Prostate gland (tissue), 2 donors: ENCODE results near the gene ZBTB4. TPM values are rescaled to one million over a fixed set of nuclear protein-coding genes. Genes with fewer than 3 reads are reported as not detected.

Experiments used
- DNase-seq: peaks from one replicate; pipeline ENCODE4 v3.0.0-alpha.2; 2019; ENCODE audit warnings: low spot score
- H3K27ac ChIP-seq, 2 donors: fragments of 200-600 bp; sonication (generic); 2 replicates each; pipeline ENCODE4 v1.5.1; 2017 to 2019
- H3K27me3 ChIP-seq: fragments of 200-600 bp; sonication (generic); replicated peaks from 2 replicates; pipeline ENCODE4 v1.5.1; 2019; ENCODE audit not compliant: insufficient read depth
- H3K36me3 ChIP-seq, 2 donors: fragments of 200-600 bp; sonication (generic); 1 replicate in 1 of 2; 2 replicates in 1 of 2; pipeline versions ENCODE4 v1.5.1 to v1.8.1; 2017 to 2019
- H3K4me1 ChIP-seq: fragments of 200-600 bp; sonication (generic); replicated peaks from 2 replicates; pipeline ENCODE4 v1.5.1; 2019
- H3K4me3 ChIP-seq, 2 donors: fragments of 200-600 bp; sonication (generic); 2 replicates each; pipeline ENCODE4 v1.5.1; 2017 to 2019
- H3K9me3 ChIP-seq: fragments of 200-600 bp; sonication (generic); 2 replicates; pipeline ENCODE4 v1.5.1; 2017
- CTCF ChIP-seq, 4 experiments: fragments of 200-600 bp in 2 of 4; fragments of 450-650 bp in 2 of 4; sonication (generic) in 2 of 4; IDR thresholded peaks; 1 replicate in 3 of 4; 2 replicates in 1 of 4; pipeline ENCODE4 v1.5.1; 2016 to 2019; ENCODE audit warnings: antibody characterized with exemption in 4 of 4, mild to moderate bottlenecking in 2 of 4, moderate library complexity in 2 of 4
- POLR2A ChIP-seq: fragments of 450-650 bp; IDR thresholded peaks from one replicate; pipeline ENCODE4 v1.6.1; 2016; ENCODE audit warnings: antibody characterized with exemption, mild to moderate bottlenecking
- POLR2AphosphoS5 ChIP-seq: sonication (generic); formaldehyde crosslinking; IDR thresholded peaks from one replicate; pipeline ENCODE4 v1.6.1; 2017; ENCODE audit warnings: antibody characterized with exemption
- WGBS: methylation state at CpG from one replicate; pipeline ENCODE4 v1.1.5; 2018; 5-methylcytosine and 5-hydroxymethylcytosine counted together
- intact Hi-C: fragments of 100-400 bp; cut with DNase I; formaldehyde crosslinking; loops from one replicate; pipeline ENCODE4 v1.14.2; 2022
- total RNA-seq, 2 donors: library from RNA; depleted of rRNA; stranded (reverse); fragments of >200 nt; gene quantifications; one replicate each; pipeline ENCODE4 v1.1.0, GENCODE V29; 2016

Gene ZBTB4
- total RNA-seq, 2 donors from 2014 or later: 60.5 to 69.4 TPM

DNA sequence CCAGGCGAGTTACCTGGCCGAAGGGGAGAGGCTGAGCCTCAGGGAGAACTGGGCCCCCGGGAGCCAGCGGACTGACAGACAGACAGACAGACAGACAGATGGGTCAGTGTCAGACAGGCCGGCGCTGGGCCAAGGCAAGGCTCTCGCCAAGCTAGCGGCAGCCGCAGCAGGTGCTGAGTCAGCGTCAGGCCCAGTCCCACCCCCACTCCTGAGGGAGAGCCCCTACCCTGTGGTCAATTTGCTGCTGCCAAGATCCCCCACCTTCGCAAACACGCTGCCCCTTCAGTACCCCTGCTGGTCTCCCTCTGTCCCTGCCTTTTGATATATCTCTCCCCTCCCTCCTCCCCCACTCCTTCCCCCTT lies 38.6 kb downstream of the ZBTB4 start:
- H3K36me3 ChIP-seq: no peaks in the 10 kb centered on the region
- TF ChIP-seq CTCF (IDR thresholded peaks at IDR 0.05): no peak
- TF ChIP-seq POLR2AphosphoS5: no peak
- no peak for TF ChIP-seq POLR2A
- no peak overlapping the region for H3K4me3 ChIP-seq
- no peak overlapping the region for H3K27ac ChIP-seq
- H3K9me3 ChIP-seq: no peaks in the 10 kb centered on the region
- 9% methylated on average over 12 of the region's 12 CpGs for WGBS
- H3K27me3 ChIP-seq: no peaks in the 10 kb centered on the region
- DNase-seq: no peak
- H3K4me1 ChIP-seq: peaks cover 12% of the 10 kb centered on the region
- intact Hi-C loops: no loop called here

- Histone ChIP-seq H3K27ac (no peak overlapping the region), H3K9me3 (no peaks in the 10 kb centered on the region), H3K36me3 (no peaks in the 10 kb centered on the region), H3K27me3 (no peaks in the 10 kb centered on the region), H3K4me1 (peaks cover 15% of the 10 kb centered on the region), H3K4me3 (peak overlapping the region; percentile 26 to 30)
- intact Hi-C loops: no loop called here
- 3% methylated on average over 42 of the region's 46 CpGs for WGBS
- TF ChIP-seq CTCF (IDR thresholded peaks at IDR 0.05) (no peak), POLR2AphosphoS5 (no peak), POLR2A (no peak)
- peak; percentile 44 for DNase-seq
These were observed 39.2 kb downstream of the ZBTB4 start for GRCh38 chr17:7440113-7440833.

DNA sequence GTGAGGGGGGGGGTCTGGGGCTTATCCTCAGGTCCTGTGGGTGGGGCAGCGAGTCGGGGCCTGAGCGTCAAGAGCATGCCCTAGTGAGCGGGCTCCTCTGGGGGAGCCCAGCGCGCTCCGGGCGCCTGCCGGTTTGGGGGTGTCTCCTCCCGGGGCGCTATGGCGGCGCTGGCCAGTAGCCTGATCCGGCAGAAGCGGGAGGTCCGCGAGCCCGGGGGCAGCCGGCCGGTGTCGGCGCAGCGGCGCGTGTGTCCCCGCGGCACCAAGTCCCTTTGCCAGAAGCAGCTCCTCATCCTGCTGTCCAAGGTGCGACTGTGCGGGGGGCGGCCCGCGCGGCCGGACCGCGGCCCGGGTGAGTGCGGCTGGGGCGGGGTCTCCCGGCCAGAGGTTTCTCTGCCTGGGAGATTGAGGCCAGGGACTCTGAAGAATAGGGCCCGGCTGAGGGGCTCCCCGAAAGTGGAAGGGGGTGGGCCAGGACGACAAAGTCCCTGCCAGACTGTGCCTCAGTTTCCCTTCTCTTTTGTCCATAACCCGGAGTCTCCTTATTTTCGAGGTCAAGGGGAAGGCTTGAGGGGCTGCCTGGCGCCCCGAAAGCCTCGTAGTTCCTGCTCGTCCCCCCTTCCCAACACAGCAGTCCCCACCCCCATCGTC lies 39.8 kb downstream of the ZBTB4 start, which contains the start of gene FGF11:
Gene FGF11 (plus strand): TSS at position 51 of the 651 bp plus-strand sequence. CDS start 109 bp downstream, at position 160.
- peak within 1 kb of the TSS; percentile 26 to 30 for H3K4me3 ChIP-seq
- H3K9me3 ChIP-seq: no peaks in the 10 kb centered on the region
- peak within 1 kb of the TSS in 1 of 2 donors; percentile 39 for H3K27ac ChIP-seq
- no peaks in the 10 kb centered on the region for H3K27me3 ChIP-seq
- intact Hi-C loops: loop anchor here (5.0 kb wide), 2 partner anchors 38 to 123 kb away; partner anchors contain the start of genes SENP3 and ZBTB4
- 1% methylated on average over 28 of the region's 50 CpGs for WGBS
- TF ChIP-seq POLR2A (no peak), POLR2AphosphoS5 (no peak), CTCF (IDR thresholded peaks at IDR 0.05) (no peak)
- DNase-seq: no peak
- peaks cover 15% of the 10 kb centered on the region for H3K4me1 ChIP-seq
- no peaks in the 10 kb centered on the region for H3K36me3 ChIP-seq

- Histone ChIP-seq H3K27me3 (no peaks in the 10 kb centered on the region), H3K9me3 (no peaks in the 10 kb centered on the region), H3K27ac (no peak overlapping the region), H3K4me3 (peak overlapping the region; percentile 26 to 30), H3K4me1 (peaks cover 15% of the 10 kb centered on the region), H3K36me3 (no peaks in the 10 kb centered on the region)
- 58% methylated on average over 11 of the region's 11 CpGs for WGBS
- TF ChIP-seq POLR2A: no peak
- TF ChIP-seq CTCF (IDR thresholded peaks at IDR 0.05): no peak
- intact Hi-C loops: loop anchor here (5.0 kb wide), 2 partner anchors 38 to 123 kb away; partner anchors contain the start of genes SENP3 and ZBTB4
- DNase-seq: no peak
These were observed 40.6 kb downstream of the ZBTB4 start for GRCh38 chr17:7438656-7439460.
